Suprapubic skin (tissue), 4 donors: Measurements from ENCODE around the gene TBC1D5. TPM values are rescaled to one million over a fixed set of nuclear protein-coding genes. Genes with fewer than 3 reads are reported as not detected.

ENCODE experiments used
- DNase-seq, 2 donors: peaks; one replicate each; pipeline ENCODE4 v3.0.0-alpha.2; 2019; ENCODE audit warnings: low spot score in 2 of 2
- H3K27ac ChIP-seq: fragments of 200-600 bp; sonication (generic); one replicate; pipeline ENCODE4 v1.5.1; 2019
- H3K27me3 ChIP-seq: fragments of 200-600 bp; sonication (generic); one replicate; pipeline ENCODE4 v1.5.1; 2019
- H3K36me3 ChIP-seq: fragments of 200-600 bp; sonication (generic); one replicate; pipeline ENCODE4 v1.5.1; 2019
- H3K4me1 ChIP-seq: fragments of 200-600 bp; sonication (generic); one replicate; pipeline ENCODE4 v1.5.1; 2019
- H3K4me3 ChIP-seq: fragments of 200-600 bp; sonication (generic); one replicate; pipeline ENCODE4 v1.5.1; 2019; ENCODE audit warnings: mild to moderate bottlenecking
- H3K9me3 ChIP-seq: fragments of 200-600 bp; sonication (generic); one replicate; pipeline ENCODE4 v1.5.1; 2019
- EP300 ChIP-seq: sonication (generic); formaldehyde crosslinking; IDR thresholded peaks from one replicate; pipeline ENCODE4 v1.6.1; 2017; ENCODE audit warnings: antibody characterized with exemption
- POLR2A ChIP-seq, 2 donors: fragments of 450-650 bp; IDR thresholded peaks; one replicate each; pipeline ENCODE4 v1.6.1; 2017; ENCODE audit warnings: antibody characterized with exemption in 2 of 2, mild to moderate bottlenecking in 2 of 2, moderate library complexity in 2 of 2
- POLR2AphosphoS5 ChIP-seq, 3 donors: sonication (generic); formaldehyde crosslinking; IDR thresholded peaks; one replicate each; pipeline ENCODE4 v1.6.1; 2017; ENCODE audit warnings: antibody characterized with exemption in 3 of 3
- WGBS: methylation state at CpG from one replicate; pipeline ENCODE4 v1.1.5; 2018; 5-methylcytosine and 5-hydroxymethylcytosine counted together
- total RNA-seq, 4 donors: library from RNA; depleted of rRNA; stranded (reverse); fragments of >200 nt; gene quantifications; one replicate each; pipeline ENCODE4 v1.1.0, GENCODE V29; 2016
- TF ChIP-seq, protein P1 (sequence below), 2 donors: fragments of 200-600 bp in 1 of 2; fragments of 450-650 bp in 1 of 2; sonication (generic) in 1 of 2; IDR thresholded peaks; one replicate each; pipeline ENCODE4 v1.5.1; 2016 to 2019; ENCODE audit warnings: antibody characterized with exemption in 2 of 2, mild to moderate bottlenecking in 1 of 2, moderate library complexity in 1 of 2

Gene TBC1D5
- total RNA-seq, 4 donors from 2014 or later: 66.4 to 98.5 (median 79.9) TPM

DNA sequence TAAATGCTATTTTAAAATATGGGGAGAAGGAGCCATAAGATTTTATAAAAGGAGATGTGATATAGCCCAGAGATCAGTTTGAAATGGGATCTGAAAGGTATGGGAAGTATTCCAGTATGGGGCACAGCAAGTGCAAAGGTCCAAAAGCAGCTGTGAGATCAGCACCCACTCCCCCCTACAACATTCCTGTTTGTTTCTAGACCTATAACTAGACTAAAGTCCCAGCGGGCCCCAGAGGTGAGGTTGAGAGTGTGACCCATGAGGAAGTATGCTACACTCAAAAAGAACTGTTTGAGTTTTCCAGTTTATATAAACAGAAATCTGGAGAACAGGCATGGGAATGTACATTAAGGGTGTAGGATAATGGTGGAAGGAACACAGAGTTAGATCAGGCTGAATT is 152.5 kb downstream of the TBC1D5 start:
- Histone ChIP-seq H3K4me1 (no peaks in the 10 kb centered on the region), H3K4me3 (no peak overlapping the region), H3K27me3 (no peaks in the 10 kb centered on the region), H3K9me3 (peaks cover 5% of the 10 kb centered on the region), H3K36me3 (peaks cover 4% of the 10 kb centered on the region), H3K27ac (no peak overlapping the region)
- WGBS: 84% methylated on average over 1 of the region's 1 CpG
- no peak for DNase-seq
- TF ChIP-seq POLR2AphosphoS5 (IDR thresholded peaks at IDR 0.05) (no peak), POLR2A (IDR thresholded peaks at IDR 0.05) (no peak), EP300 (no peak)
- TF ChIP-seq, protein P1, sequence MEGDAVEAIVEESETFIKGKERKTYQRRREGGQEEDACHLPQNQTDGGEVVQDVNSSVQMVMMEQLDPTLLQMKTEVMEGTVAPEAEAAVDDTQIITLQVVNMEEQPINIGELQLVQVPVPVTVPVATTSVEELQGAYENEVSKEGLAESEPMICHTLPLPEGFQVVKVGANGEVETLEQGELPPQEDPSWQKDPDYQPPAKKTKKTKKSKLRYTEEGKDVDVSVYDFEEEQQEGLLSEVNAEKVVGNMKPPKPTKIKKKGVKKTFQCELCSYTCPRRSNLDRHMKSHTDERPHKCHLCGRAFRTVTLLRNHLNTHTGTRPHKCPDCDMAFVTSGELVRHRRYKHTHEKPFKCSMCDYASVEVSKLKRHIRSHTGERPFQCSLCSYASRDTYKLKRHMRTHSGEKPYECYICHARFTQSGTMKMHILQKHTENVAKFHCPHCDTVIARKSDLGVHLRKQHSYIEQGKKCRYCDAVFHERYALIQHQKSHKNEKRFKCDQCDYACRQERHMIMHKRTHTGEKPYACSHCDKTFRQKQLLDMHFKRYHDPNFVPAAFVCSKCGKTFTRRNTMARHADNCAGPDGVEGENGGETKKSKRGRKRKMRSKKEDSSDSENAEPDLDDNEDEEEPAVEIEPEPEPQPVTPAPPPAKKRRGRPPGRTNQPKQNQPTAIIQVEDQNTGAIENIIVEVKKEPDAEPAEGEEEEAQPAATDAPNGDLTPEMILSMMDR (IDR thresholded peaks at IDR 0.05): no peak

DNA sequence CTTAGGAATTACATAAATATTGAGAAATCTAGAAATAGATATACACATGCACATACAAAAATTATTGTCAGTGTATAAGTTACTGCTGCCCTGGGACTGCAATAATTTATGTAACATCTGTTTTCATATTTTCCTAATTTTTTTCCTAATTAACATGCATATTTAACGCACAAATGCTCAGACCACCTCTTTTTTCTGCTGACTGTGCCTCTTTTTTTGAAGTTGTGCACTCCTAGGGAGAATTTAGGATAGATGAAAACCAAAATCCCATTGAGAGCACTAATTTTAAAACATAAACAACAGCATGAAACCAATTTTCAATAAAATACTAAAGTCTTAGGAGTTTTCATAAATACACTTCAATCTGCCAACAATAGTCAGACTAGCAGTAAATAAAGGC is 154.0 kb downstream of the TBC1D5 start:
- no peak for DNase-seq
- 87% methylated on average over 1 of the region's 1 CpG for WGBS
- Histone ChIP-seq H3K4me1 (no peaks in the 10 kb centered on the region), H3K36me3 (peaks cover 4% of the 10 kb centered on the region), H3K4me3 (no peak overlapping the region), H3K9me3 (peaks cover 5% of the 10 kb centered on the region), H3K27ac (no peak overlapping the region), H3K27me3 (no peaks in the 10 kb centered on the region)
- TF ChIP-seq, protein P1 (IDR thresholded peaks at IDR 0.05): no peak
- no peak for TF ChIP-seq EP300
- no peak for TF ChIP-seq POLR2A (IDR thresholded peaks at IDR 0.05)
- no peak for TF ChIP-seq POLR2AphosphoS5 (IDR thresholded peaks at IDR 0.05)

DNA sequence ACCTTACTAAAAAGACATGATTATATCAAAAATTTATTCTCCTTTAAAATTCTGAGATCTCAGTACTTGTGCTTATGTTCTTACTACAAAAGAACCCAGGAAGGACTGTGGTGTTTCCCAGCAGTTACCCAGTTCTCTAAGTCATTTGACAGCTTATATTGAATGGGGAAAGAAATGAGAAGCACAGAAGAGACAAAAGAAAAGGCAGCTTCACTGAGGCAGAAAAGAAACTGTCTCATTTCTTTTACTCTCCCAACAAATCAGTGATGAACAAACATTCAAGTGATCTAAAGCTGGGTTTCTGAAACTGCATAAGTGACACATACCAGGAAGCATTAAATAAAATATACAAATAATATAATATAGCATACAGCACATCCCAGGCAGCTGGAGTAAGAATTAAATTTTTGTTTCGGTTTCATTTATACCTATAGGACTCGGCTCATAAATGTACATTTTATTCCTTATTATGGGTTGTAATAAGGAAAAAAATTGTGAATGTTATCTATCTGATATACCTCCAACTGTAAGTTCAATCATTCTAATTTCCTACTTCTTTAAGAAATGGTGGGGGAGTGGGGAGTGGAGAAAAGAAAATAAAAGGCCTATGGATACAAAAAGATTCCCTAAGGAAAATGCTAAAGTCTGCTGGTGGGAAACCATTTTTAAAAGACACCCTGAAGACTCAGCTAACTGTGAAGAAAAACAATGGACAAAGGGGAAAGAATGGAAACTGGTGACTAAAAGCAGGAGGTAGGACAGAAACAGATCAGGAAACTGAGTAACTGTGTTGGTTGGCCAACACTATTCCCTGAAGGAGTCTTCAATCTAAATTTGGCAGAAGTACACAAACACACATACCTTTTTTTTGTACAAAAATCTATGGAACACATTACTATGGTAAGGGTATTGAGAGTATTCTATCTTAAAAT is 156.8 kb downstream of the TBC1D5 start:
- DNase-seq: no peak
- H3K36me3 ChIP-seq: peaks cover 4% of the 10 kb centered on the region
- H3K4me3 ChIP-seq: no peak overlapping the region
- H3K4me1 ChIP-seq: no peaks in the 10 kb centered on the region
- H3K9me3 ChIP-seq: peaks cover 5% of the 10 kb centered on the region
- H3K27me3 ChIP-seq: no peaks in the 10 kb centered on the region
- no peak overlapping the region for H3K27ac ChIP-seq
- TF ChIP-seq EP300: no peak
- TF ChIP-seq POLR2AphosphoS5 (IDR thresholded peaks at IDR 0.05): no peak
- TF ChIP-seq, protein P1 (IDR thresholded peaks at IDR 0.05): no peak
- 93% methylated on average over 2 of the region's 2 CpGs for WGBS

DNA sequence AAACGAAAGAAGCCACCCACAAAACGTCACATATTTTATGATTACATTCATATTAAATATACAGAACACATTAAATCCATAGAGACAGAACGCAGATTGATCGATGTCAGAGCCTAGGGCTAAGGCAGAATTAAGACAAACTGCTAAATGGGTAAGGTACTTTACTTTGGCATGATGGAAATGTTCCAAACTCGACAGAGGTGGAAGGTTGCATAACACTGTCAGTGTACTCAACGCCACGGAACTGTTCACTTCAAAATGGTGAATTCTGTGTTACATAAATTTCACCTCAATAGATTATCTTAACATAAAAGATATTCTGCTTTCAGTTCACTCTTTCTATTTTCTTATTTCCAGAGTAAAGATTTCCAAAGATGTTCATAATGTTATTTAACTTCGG is 158.4 kb downstream of the TBC1D5 start:
- 83% methylated on average over 8 of the region's 8 CpGs for WGBS
- H3K36me3 ChIP-seq: no peaks in the 10 kb centered on the region

DNA sequence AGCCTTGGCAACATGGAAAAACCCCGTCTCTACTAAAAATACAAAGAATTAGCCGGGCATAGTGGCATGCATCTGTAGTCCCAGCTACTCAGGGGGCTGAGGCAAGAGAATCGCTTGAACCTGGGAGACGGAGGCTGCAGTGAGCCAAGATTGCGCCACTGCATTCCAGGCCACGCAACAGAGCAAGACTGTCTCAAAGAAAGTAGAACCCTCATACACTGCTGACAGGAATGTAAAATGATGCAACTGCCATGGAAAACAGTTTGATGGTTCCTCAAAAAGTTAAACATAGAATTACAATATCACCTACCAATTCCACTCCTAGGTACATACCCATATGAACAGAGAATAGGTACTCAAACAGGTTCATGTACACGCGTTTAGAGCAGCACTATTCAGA is 158.9 kb downstream of the TBC1D5 start:
- no peak for DNase-seq
- 97% methylated on average over 8 of the region's 8 CpGs for WGBS
- TF ChIP-seq POLR2AphosphoS5 (IDR thresholded peaks at IDR 0.05): no peak
- TF ChIP-seq POLR2A (IDR thresholded peaks at IDR 0.05): no peak
- TF ChIP-seq EP300: no peak
- TF ChIP-seq, protein P1 (IDR thresholded peaks at IDR 0.05): no peak
- Histone ChIP-seq H3K9me3 (no peaks in the 10 kb centered on the region), H3K4me3 (no peak overlapping the region), H3K27me3 (no peaks in the 10 kb centered on the region), H3K27ac (no peak overlapping the region), H3K36me3 (no peaks in the 10 kb centered on the region), H3K4me1 (peaks cover 2% of the 10 kb centered on the region)

More for the DNA sequence above, 158.4 kb downstream of the TBC1D5 start:
- Histone ChIP-seq H3K4me3 (no peak overlapping the region), H3K27me3 (no peaks in the 10 kb centered on the region), H3K9me3 (no peaks in the 10 kb centered on the region), H3K4me1 (no peaks in the 10 kb centered on the region), H3K27ac (no peak overlapping the region)
- DNase-seq: no peak
- TF ChIP-seq POLR2A (IDR thresholded peaks at IDR 0.05) (no peak), EP300 (no peak)
- TF ChIP-seq, protein P1 (IDR thresholded peaks at IDR 0.05): no peak
